NCI-H510A treated with DMSO at 0.1 percent for 48 hours (cell line): ENCODE results near the gene SCFD2.
"Not testable (repeated sequence)": the region's sequence is repeated elsewhere in the genome, so short reads cannot be mapped to it uniquely, and the experiment has no call there.

Experiments
- DNase-seq: peaks from one replicate; lab custom pipeline; 2025; lab: John Stamatoyannopoulos, UW

Gene SCFD2

DNA sequence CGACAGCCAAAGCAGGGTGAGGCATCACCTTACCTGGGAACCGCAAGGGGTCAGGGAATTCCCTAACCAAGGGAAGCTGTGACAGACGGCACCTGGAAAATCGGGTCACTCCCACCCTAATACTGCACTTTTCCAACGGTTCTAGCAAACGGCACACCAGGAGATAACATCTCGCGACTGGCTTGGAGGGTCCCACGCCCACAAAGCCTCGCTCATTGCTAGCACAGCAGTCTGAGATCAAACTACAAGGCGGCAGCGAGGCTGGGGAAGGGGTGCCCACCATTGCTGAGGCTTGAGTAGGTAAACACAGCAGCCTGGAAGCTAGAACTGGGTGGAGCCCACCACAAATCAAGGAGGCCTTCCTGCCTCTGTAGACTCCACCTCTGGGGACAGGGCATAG, 25.7 kb downstream of the SCFD2 start:
- DNase-seq: not testable (repeated sequence)

DNA sequence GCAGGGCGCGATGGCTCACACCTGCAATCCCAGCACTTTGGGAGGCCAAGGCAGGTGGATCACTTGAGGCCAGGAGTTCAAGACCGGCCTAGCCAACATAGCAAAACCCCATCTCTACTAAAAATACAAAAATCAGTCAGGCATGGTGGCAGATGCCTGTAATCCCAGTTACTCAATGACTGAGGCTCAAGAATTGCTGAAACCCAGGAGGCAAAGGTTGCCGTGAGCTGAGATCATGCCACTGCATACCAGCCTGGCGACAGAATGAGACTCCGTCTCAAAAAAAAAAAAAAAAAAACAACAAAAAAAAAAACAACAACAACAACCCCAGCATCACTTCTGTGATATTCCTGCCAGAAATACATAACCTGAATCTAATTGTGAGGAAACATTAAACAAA, 30.9 kb downstream of the SCFD2 start:
- not testable (repeated sequence) for DNase-seq

DNA sequence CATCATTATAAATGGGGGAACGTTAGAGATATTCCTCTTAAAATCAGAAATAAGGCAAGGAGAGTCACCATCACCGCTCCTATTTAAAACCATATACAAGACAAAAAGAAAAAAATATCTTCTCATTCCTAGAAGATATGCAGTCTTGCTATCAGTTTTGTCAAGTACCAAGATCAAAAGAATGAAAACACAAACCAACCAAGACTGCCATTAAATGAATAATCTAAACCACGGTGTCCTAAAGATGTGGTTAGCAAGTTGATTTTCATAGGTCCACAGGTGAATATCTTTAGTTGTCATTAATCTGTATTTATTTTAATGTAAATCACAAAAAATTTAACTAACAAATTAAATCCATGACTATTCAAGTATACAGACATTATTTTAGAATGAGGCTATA, 39.3 kb downstream of the SCFD2 start:
- no peak for DNase-seq

DNA sequence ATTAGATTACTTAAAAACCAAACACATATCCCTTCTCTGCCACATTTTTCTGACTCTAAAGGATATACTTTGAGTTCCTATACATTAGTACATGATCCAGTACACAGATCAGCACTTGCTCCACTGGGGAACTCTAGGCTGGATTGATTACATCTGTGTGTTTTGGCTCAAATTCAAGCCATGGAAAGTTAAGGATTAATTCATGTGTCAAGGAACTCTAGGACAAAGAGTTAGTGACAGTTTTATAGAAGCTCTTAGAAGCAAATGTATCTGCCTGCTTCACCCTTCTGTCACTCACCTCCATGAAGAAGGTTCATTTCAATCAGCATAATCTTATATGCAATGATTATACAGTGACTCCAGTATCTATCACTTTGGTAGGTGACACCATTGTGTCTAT, 43.2 kb downstream of the SCFD2 start:
- DNase-seq: no peak

DNA sequence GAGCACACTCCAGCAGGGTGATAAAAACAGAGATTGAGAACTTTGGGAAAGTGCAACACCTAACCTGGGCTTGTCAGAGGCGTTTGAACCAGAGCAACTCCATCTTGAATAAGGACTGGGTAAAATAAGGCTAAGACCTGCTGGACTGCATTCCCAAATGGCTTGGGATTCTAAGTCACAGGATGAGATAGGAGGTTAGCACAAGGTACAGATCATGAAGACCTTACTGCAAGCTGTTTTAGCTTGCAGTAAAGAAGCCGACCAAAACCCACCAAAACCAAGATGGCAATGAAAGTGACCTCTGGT, 43.9 kb downstream of the SCFD2 start:
- DNase-seq: no peak

DNA sequence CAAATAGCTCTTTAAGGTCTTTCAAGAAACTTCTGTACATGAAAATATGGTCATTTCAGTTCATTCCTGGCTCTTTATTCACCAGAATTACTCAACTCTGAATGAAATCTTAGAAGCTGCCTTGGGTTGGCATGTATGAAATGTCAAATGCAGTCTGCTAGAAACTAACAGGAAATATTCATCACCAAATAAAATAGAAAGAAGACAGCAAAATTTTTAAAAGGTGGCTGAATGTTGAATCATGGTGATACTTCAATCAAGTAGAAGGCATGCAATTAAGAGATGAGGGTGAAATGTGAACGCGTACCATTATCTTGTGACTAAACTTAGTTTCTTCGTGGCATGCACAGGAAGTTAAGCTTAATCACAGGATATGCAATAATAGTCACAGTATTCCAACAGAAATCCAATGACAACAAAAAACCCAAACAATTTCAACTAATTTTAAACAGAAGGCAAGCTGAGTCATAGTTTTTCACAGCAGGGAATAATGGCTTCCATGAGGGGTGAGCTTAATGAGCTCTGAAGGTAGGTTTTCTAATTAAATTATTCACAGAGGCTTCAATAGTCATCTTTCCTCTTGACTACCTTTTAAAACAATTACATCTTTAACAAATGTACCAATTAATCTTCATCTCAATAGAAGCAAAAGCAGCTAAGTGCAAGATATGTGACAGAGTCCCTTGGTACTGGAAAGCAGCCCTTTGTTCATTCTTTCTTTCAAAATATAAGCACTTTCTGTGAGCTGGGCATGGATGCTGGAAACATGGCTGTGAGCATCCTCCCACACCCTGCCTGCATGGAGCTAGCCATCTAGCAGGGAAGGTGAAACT, 44.5 kb downstream of the SCFD2 start:
- no peak for DNase-seq

DNA sequence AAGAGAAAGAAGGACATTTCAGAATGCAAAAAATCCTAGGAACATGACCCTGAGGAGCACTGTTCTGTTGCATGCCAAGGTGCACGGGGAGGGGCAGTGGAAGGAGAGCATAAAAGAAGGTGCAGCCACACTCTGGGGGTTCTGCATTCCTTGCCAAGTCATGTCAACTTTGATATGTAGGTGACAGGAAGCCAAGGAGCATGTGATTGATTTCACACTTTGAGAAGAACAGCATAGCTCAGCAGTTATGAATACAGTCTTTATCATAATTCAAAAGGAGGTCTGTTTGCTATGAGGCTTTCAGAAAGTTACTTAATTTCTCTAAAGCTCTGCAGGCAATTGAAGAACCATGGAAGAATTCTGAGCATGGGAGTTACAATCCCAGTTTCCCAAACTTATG, 50.6 kb downstream of the SCFD2 start:
- no peak for DNase-seq

DNA sequence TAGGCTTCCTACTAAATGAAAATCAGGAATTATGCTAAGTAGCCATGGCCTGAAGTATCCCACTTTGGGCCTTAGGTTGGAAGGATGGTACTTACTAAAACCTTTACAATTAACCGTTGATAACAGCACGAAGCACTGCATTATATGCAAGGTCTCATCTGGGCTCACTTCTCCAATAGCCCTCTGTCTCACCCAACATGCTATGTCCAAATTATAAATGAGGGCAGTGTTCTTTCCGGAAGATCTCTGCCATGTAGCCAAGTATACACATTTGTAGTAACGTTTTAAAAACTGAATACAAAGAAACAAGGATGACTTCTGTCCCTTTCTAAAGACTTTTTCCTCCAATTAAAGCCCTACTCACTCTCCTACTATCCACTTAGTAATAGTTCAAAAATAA, 51.6 kb downstream of the SCFD2 start:
- DNase-seq: no peak

DNA sequence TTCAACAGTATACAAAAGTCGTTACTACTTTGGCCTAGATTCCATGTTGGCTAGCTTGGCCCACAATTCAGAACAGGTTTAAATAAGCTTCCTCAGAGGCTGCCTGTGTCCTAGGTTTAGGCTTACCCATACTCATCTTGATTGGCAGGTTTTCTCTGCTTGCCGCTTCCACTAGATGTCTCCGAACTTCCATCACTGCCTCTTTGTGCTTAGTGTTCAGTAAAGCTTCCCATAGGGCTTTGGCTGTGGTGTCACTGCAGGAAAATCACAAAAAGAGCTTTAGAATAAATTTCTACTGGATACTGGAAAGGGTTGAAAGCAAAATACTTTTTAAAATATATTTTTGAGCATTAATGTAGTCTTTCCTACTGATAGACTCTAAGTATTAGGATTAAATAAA, 52.4 kb downstream of the SCFD2 start:
- no peak for DNase-seq

DNA sequence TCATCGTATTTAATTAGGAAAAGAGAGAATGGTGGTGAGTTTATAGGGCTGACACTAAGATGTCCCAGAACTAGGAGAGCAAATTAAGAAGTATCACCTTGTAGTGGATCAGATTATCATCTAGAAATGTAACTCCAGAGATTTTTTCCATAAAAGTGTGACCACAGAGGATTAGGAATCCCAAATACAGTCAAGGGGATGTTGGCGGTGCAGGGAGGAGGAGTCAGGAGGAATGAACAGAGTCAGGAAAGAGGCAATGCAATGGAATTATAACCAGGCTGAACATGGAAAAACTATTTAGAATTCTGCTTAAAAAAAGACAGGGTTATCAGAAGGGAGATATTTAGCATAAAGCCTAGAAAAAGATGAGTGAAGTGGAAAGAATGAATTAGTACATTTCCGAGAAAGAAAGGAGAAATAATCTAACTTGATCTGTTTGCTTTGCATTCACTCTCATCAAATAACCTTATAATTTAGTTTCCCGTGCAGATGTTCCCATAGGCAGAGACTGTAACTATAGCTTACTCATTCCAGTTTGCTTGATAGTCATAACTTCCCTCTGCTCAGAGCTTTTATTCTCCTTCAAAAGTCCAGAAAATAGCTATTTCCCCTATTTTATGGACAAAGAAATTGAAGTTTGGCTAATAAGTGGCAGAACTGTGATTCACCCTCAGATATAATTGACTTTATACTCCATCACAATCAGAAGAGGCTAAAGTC, 56.4 kb downstream of the SCFD2 start:
- no peak for DNase-seq

DNA sequence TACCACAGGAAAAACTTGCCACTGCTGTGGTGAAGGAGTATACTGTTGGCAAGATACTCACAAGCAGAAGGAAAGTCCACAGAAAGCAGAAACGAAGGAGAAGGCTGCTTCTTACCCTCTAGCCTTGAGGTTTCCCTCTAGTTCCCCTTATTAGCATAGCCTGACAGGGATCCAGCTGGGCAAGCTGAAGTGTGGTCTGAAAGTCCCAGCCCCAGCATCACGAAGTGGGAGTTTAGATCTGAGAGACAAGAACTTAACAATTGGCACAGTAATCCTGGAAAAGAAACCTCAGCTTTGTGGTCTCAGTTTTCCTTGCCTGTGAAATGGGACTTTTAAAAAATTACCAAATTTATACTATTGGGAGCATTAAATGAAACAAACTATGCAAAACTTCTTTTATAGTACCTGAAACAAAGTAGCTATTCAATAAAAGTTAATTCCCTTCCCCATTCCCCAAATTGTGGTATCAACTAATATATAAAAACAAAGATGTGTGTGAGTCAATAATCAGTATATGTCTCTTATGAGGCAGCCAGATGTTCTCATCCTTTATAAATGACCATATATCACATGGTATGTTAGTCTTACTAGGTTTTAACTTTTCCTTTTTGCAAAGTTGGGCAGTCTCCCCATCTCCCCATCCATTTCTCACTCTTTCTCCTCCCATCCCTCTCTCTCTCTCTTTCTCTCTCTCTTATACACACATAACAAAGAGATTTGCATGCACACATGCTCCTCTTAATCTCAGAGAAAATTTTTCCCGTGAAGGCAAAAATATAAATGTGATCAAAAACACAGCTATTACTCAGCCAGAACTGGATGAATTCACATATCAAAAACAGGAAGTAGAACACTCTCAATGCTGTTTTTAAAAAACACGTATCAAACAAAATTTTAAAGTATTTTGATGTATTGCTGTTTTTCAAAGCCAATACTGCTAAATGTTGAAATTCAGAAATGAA, 57.8 kb downstream of the SCFD2 start:
- no peak for DNase-seq

DNA sequence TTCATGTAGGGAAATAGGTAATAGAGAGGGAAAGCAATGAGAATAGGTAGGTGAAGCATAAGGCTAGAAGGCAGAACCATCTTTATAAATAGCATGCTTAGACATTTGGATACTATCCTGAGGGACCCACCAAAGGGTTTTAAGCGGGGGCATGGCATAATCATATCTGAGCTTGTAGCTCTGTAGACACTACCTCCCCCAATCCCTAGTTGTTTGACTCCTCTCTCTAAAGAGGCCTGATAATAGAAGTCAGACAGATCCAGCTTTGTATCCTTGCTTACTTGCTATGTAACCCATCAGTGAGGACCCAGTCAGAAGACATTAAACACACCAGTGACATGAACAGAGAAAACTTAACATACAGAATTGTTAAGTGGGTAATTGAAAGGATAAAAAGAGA, 58.7 kb downstream of the SCFD2 start:
- no peak for DNase-seq

DNA sequence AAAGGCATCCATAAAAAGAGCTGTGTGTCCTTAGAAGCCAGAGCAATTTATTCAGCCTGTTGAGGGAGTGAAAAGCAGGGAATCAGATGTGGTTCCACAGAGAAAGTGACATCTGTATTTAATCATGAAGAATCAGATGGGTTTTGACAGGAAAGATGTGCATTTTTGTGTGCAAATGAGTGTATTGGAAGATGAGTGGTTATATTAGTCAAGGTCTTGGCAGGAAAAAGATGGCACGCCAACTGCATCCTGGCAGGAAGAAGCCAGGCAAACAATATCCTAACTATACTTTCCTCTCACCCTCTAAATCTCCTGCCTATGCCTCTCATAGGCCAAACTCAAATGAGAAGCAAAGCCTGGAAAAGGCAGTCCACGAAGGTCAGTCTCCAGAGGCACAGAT, 59.1 kb downstream of the SCFD2 start:
- no peak for DNase-seq

DNA sequence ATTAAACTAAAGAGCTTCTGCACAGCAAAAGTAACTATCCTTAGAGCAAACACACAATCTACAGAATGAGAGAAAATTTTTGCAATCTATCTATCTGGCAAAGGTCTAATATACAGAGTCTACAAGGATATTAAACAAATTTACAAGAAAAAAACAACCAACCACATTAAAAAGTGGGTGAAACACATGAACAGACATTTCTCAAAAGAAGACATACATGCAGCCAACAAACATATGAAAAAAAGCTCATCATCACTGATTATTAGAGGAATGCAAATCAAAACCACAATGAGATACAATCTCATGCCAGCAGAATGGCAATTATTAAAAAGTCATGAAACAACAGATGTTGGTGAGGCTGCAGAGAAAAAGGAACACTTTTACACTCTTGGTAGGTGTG, 73.7 kb downstream of the SCFD2 start:
- not testable (repeated sequence) for DNase-seq

DNA sequence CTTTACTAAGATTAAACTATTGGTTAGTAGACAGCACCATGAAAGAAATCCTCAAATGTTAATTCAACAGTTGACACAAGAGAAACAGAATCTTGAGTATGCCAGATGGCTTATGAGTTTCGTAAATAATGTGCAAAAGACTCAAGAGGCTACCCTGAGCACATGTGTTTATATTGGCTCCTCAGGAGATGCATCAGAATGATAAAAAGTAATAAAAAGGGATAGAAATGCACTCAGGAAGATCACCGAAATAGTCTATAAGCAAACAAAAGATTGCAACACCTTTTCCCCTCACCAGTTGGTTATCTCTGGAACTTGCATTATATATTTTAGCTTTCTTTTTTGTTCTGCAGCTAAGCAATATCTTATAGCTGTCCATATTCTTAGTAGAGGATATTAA, 84.4 kb downstream of the SCFD2 start:
- DNase-seq: peak; percentile 8

DNA sequence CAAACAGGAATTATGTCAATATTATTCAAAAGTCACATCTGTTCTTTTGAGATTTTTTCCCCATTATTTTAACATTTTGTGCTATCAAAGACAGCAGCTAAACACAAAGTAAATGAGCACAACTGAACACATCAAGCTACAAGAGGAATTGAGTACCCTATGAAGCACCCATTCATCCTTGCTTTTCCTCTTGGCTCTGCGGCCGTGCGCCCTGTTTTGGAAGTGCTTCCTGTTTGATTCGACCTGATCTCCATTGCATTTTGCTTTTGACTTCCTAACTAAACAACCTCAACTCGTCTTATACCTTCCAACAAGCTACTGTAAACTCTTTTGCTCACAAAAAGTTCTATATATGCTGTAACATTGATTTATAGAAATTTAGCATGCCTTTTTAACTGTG, 85.0 kb downstream of the SCFD2 start:
- DNase-seq: no peak

DNA sequence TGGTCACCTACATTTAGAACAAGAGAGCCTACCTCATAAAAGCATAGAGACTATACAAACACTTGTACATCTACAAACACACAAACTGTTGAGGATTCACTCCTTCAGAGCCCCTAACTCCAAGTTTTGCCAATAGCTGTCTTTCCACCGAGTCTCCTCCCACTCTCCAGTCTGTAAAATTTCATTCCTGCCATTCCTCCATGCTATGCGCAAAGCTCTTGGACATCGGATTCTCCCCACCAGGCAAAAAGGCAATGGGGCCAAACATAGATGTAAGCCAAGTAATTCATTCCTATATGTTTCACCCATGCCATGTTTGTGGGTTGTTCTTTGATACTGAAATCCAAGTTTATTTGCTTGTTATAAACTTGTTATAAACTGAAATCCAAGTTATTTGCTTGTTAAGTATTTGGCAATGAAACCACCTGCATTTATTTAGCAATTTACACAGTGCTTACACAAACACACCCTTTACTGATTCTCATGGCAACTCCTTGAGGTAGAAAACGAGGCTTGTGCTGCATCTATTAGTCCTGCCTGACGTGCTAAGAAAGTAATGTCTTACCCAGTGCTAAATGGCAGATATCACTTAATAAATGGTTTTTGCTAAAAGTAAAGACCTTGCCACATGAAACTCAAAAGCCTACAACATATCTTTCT, 91.1 kb downstream of the SCFD2 start:
- peak; percentile 23 for DNase-seq

DNA sequence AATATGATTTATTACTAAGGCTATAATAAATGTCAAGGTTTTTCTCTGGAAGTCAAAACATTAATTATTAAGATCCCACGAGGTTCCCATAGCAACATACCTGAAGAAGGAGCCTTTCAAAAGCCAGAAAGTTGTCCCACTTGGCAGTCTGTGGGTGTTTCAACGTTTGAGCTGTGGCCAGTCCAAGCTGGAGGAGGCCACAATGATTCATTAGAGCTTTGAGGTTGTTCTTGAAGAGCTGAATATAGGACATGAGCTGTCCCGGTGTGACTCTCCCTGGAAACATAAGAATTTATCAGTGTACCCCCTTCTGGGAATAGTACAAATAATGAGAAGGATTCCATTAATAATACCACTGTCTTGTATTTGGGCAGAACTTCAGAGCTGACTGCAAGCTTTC, 92.1 kb downstream of the SCFD2 start:
- DNase-seq: no peak

DNA sequence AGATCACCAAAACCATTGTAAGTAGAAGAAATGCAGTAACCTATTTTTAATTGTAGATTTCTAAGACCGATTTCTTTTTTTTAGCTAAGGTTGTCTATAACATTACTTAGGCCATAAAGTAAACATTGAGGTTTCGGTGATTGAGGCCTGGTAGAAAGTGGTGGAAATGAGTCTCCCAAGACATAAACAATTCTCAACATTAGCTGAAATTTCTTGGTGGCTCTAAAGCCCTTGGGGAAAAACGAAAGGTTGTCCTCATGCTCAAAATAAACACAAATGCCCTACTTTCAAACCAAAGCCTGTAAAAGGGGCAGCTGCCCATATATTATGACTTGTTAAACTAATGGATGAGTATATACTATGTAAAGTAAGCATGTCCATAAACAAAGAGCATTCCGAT, 98.8 kb downstream of the SCFD2 start:
- DNase-seq: no peak

DNA sequence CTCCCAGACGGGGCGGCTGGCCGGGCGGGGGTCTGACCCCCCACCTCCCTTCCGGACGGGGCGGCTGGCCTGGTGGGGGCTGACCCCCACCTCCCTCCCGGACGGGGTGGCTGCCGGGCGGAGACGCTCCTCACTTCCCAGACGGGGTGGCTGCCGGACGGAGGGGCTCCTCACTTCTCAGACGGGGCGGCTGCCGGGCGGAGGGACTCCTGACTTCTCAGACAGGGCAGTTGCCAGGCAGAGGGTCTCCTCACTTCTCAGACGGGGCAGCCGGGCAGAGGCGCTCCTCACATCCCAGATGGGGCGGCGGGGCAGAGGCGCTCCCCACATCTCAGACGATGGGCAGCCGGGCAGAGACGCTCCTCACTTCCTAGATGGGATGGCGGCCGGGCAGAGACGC, 109.9 kb downstream of the SCFD2 start:
- DNase-seq: not testable (repeated sequence)

DNA sequence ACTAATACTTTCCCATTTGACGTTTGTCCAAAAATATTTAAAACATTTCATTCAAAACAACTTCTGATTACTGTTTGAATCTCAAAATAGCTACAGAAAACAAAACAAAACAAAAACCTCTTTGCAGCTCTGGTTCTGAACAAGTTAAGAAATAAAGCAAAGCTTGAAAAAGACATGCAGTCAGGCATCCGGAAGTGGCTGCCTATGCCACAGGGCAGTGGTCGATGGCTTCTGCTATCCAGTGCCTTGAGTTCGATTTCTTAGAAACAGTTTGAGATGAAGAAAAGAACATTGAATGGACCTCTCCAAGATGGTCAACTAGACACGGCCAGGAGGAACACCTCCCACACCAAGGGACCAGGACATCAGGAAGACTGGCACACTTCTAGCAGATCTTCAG, 125.3 kb downstream of the SCFD2 start:
- DNase-seq: no peak

DNA sequence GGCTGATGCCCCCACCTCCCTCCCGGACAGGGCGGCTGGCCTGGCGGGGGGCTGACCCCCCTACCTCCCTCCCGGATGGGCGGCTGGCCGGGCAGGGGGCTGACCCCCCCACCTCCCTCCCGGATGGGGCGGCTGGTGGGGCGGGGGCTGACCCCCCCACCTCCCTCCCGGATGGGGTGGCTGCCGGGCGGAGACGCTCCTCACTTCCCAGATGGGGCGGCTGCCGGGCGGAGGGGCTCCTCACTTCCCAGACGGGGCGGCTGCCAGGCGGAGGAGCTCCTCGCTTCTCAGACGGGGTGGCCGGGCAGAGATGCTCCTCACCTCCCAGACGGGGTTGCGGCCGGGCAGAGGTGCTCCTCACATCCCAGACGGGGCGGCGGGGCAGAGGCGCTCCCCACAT, 127.5 kb downstream of the SCFD2 start:
- not testable (repeated sequence) for DNase-seq
